GM18951 (cell line): Measurements from ENCODE around the gene FIBP.

Experiments used
- POLR2A ChIP-seq: IDR thresholded peaks from 4 replicates; pipeline ENCODE4 v1.6.1; 2011; ENCODE audit warnings: mild to moderate bottlenecking; ENCODE audit not compliant: insufficient read length, insufficient read depth; ENCODE audit errors: extremely low read depth
- in situ Hi-C: fragments of 300-500 bp; cut with MboI; formaldehyde crosslinking; loops from one replicate; pipeline ENCODE4 v1.12.0; 2022; ENCODE audit warnings: low sequenced_read_pairs, mixed read lengths, inconsistent platforms; ENCODE audit not compliant: unreplicated experiment

Gene FIBP

GRCh38 chr11:65890324-65891218, 2.3 kb upstream of the FIBP start, which contains the start of gene CCDC85B:
Gene CCDC85B (plus strand): TSS chr11:65890673. CDS start chr11:65890784, 111 bp downstream.
- TF ChIP-seq POLR2A = peak; percentile 100
- in situ Hi-C loops = no loop called here

- TF ChIP-seq POLR2A = no peak
- in situ Hi-C loops = no loop called here
Observed at GRCh38 chr11:65887723-65888162, 528 bp downstream of the FIBP start.

- in situ Hi-C loops = no loop called here
- TF ChIP-seq POLR2A = no peak
Observed at GRCh38 chr11:65886826-65887722, 1.2 kb downstream of the FIBP start.

GRCh38 chr11:65885808-65886536, 2.3 kb downstream of the FIBP start:
- TF ChIP-seq POLR2A = no peak
- in situ Hi-C loops = no loop called here

GRCh38 chr11:65885231-65885630, 3.0 kb downstream of the FIBP start:
- in situ Hi-C loops = no loop called here
- TF ChIP-seq POLR2A = no peak

GRCh38 chr11:65884716-65885092, 3.6 kb downstream of the FIBP start:
- in situ Hi-C loops = loop anchor here (5.0 kb wide), 1 partner anchor 103 kb away; no protein-coding TSS in a partner anchor
- TF ChIP-seq POLR2A = no peak

- in situ Hi-C loops = loop anchor here (5.0 kb wide), 1 partner anchor 103 kb away; no protein-coding TSS in a partner anchor
Observed at GRCh38 chr11:65883786-65884715, 4.2 kb downstream of the FIBP start.

GRCh38 chr11:65883058-65883761, 5.1 kb downstream of the FIBP start:
- in situ Hi-C loops = loop anchor here (5.0 kb wide), 1 partner anchor 104 kb away; no protein-coding TSS in a partner anchor
- TF ChIP-seq POLR2A = no peak

More at GRCh38 chr11:65883786-65884715, 4.2 kb downstream of the FIBP start:
- no peak for TF ChIP-seq POLR2A

GRCh38 chr11:65882120-65883057, 5.9 kb downstream of the FIBP start:
- no peak for TF ChIP-seq POLR2A
- in situ Hi-C loops = loop anchor here (5.0 kb wide), 1 partner anchor 105 kb away; no protein-coding TSS in a partner anchor

- TF ChIP-seq POLR2A = no peak
- in situ Hi-C loops = loop anchor here (5.0 kb wide), 1 partner anchor 106 kb away; no protein-coding TSS in a partner anchor
Observed at GRCh38 chr11:65880844-65881421, 7.3 kb downstream of the FIBP start.

GRCh38 chr11:65880027-65880426, 8.2 kb downstream of the FIBP start:
- in situ Hi-C loops = loop anchor here (5.0 kb wide), 1 partner anchor 107 kb away; no protein-coding TSS in a partner anchor

More at GRCh38 chr11:65880027-65880426, 8.2 kb downstream of the FIBP start:
- TF ChIP-seq POLR2A = no peak
